Panc1 (cell line): Measurements from ENCODE around the gene UGT1A7. TPM values are rescaled to one million over a fixed set of nuclear protein-coding genes. Genes with fewer than 3 reads are reported as not detected.

ENCODE experiments used
- ATAC-seq: fragments of 200-7000 bp; cut with Tn5 transposase; 2 replicates; pipeline ENCODE4 v1.9.1; 2020; ENCODE audit warnings: mild to moderate bottlenecking, moderate library complexity
- BruUV-seq: library from RNA; stranded (reverse); fragments of 400-500 nt; replicated peaks from 2 replicates; lab custom pipeline; 2021; lab: Mats Ljungman, UMichigan
- CTCF ChIA-PET: fragments of 300-600 bp; sonication (Branson Sonifier 250); formaldehyde crosslinking; loops from one replicate; lab custom pipeline; 2022; ENCODE audit warnings: antibody characterized with exemption; lab: Charles Lee
- POLR2A ChIA-PET: fragments of 300-600 bp; sonication (Branson Sonifier 250); formaldehyde crosslinking; loops from one replicate; lab custom pipeline; 2022; ENCODE audit warnings: antibody characterized with exemption; lab: Charles Lee
- DNase-seq: peaks from one replicate; pipeline ENCODE4 v3.0.0-alpha.2; 2010; ENCODE audit warnings: low read depth, low spot score
- H3K27ac ChIP-seq: 2 replicates; pipeline ENCODE4 v1.5.1; 2011; ENCODE audit warnings: mild to moderate bottlenecking, low read length, inconsistent platforms
- H3K27me3 ChIP-seq: fragments of 200-500 bp; sonication (Bioruptor generic); 2 replicates; pipeline ENCODE4 v1.6.0; 2014; ENCODE audit warnings: low read length, inconsistent platforms; ENCODE audit not compliant: control insufficient read depth, insufficient read depth
- H3K36me3 ChIP-seq: fragments of 200-500 bp; sonication (Bioruptor generic); 2 replicates; pipeline ENCODE4 v1.5.1; 2014; ENCODE audit warnings: inconsistent platforms, mild to moderate bottlenecking, low read length, moderate library complexity; ENCODE audit not compliant: control insufficient read depth, insufficient read depth
- H3K4me1 ChIP-seq: 2 replicates; pipeline ENCODE4 v1.5.1; 2011; ENCODE audit warnings: inconsistent platforms, mild to moderate bottlenecking, low read length, moderate library complexity; ENCODE audit not compliant: control insufficient read depth, insufficient read depth
- H3K4me3 ChIP-seq, 2 experiments: 2 replicates each; pipeline ENCODE4 v1.5.1; 2011 to 2012; ENCODE audit warnings: low read depth in 2 of 2, low read length in 2 of 2, mild to moderate bottlenecking in 2 of 2, inconsistent platforms in 1 of 2, moderate library complexity in 1 of 2
- H3K9me3 ChIP-seq: fragments of 200-500 bp; sonication (Bioruptor generic); 2 replicates; pipeline ENCODE4 v1.5.1; 2014; ENCODE audit warnings: low read depth, mild to moderate bottlenecking, inconsistent platforms, low read length, moderate library complexity; ENCODE audit not compliant: control insufficient read depth, insufficient read depth
- POLR2AphosphoS5 ChIP-seq: IDR thresholded peaks from 2 replicates; pipeline ENCODE4 v1.6.1; 2012; ENCODE audit warnings: mild to moderate bottlenecking, low read depth, low read length, moderate library complexity
- REST ChIP-seq, 2 experiments: IDR thresholded peaks; 2 replicates each; pipeline ENCODE4 v1.6.1; 2011 to 2012; ENCODE audit warnings: low read depth in 2 of 2, control low read depth in 1 of 2, low read length in 1 of 2, mild to moderate bottlenecking in 1 of 2, moderate library complexity in 1 of 2; ENCODE audit not compliant: insufficient read depth in 1 of 2
- SIN3A ChIP-seq: IDR thresholded peaks from 2 replicates; pipeline ENCODE4 v1.6.1; 2012; ENCODE audit warnings: low read depth, mild to moderate bottlenecking, low read length, moderate library complexity, borderline replicate concordance; ENCODE audit not compliant: insufficient read depth
- TCF7L2 ChIP-seq: IDR thresholded peaks from 2 replicates; pipeline ENCODE4 v1.6.1; 2011; ENCODE audit warnings: mild to moderate bottlenecking, low read depth, low read length, inconsistent platforms
- in situ Hi-C: cut with HindIII; loops from 2 replicates; pipeline ENCODE4 v1.10.0; 2016; ENCODE audit warnings: low sequenced_read_pairs, low pct_unique_long_range_greater_than_20kb
- intact Hi-C: fragments of 100-400 bp; cut with micrococcal nuclease; formaldehyde crosslinking; loops from one replicate; pipeline ENCODE4 v1.10.0; 2022; ENCODE audit not compliant: unreplicated experiment
- total RNA-seq: library from RNA; stranded (reverse); gene quantifications from one replicate; pipeline ENCODE4 v1.2.1, GENCODE V29; 2021; ENCODE audit not compliant: unreplicated experiment
- TF ChIP-seq, protein P1 (sequence below): fragments of 450-650 bp; IDR thresholded peaks from 2 replicates; pipeline ENCODE4 v1.5.1; 2017; ENCODE audit warnings: mild to moderate bottlenecking

UGT1A7 gene
- total RNA-seq, 1 experiment from 2014 or later: not detected

DNA sequence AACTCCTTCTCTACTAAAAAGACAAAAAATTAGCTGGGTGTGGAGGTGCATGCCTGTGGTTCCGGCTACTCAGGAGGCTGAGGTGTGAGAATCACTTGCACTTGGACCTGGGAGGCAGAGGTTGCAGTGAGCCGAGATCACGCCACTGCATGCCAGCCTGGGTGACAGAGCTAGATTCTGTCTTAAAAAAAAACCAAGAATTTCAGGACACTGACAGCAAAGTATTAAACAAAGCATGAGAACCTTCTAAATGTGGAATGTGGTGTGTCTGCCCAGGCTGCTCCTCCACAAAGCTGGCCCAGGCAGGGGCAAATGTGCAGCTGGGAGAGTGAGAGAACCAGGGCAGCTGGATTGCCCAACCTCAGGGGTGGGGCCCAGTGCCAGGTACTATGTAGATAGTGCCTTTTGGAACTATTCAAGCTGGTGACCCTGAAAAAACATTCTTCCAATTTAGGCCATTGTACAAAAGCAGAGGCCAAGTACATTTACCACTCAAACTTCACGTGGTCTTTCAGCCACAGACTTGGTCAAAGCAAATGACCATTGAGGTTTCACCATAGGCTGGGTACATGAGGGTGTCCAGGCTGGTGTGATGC, 24.3 kb downstream of the UGT1A7 start:
- CTCF ChIA-PET: no interaction called here
- in situ Hi-C loops: no loop called here
- H3K36me3 ChIP-seq: no peaks in the 10 kb centered on the region
- no peaks in the 10 kb centered on the region for H3K27me3 ChIP-seq
- peaks cover 5% of the 10 kb centered on the region for H3K4me1 ChIP-seq
- no peak overlapping the region; the same call in 1 of the 2 replicates for H3K27ac ChIP-seq
- POLR2A ChIA-PET: no interaction called here
- ATAC-seq: no peak
- no TSS peak for BruUV-seq
- intact Hi-C loops: loop anchor here (5.0 kb wide), 1 partner anchor 219 kb away; no protein-coding TSS in a partner anchor
- H3K9me3 ChIP-seq: no peaks in the 10 kb centered on the region
- TF ChIP-seq TCF7L2: no peak
- TF ChIP-seq, protein P1, sequence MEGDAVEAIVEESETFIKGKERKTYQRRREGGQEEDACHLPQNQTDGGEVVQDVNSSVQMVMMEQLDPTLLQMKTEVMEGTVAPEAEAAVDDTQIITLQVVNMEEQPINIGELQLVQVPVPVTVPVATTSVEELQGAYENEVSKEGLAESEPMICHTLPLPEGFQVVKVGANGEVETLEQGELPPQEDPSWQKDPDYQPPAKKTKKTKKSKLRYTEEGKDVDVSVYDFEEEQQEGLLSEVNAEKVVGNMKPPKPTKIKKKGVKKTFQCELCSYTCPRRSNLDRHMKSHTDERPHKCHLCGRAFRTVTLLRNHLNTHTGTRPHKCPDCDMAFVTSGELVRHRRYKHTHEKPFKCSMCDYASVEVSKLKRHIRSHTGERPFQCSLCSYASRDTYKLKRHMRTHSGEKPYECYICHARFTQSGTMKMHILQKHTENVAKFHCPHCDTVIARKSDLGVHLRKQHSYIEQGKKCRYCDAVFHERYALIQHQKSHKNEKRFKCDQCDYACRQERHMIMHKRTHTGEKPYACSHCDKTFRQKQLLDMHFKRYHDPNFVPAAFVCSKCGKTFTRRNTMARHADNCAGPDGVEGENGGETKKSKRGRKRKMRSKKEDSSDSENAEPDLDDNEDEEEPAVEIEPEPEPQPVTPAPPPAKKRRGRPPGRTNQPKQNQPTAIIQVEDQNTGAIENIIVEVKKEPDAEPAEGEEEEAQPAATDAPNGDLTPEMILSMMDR: no peak
- no peak for DNase-seq
- H3K4me3 ChIP-seq: no peak overlapping the region

GRCh38 chr2:233706720-233707119, 25.0 kb downstream of the UGT1A7 start:
- Histone ChIP-seq H3K27me3 (no peaks in the 10 kb centered on the region), H3K27ac (no peak overlapping the region), H3K36me3 (no peaks in the 10 kb centered on the region), H3K9me3 (no peaks in the 10 kb centered on the region), H3K4me3 (no peak overlapping the region), H3K4me1 (peaks cover 5% of the 10 kb centered on the region)
- ChIA-PET CTCF (no interaction called here), POLR2A (no interaction called here)
- in situ Hi-C loops: no loop called here
- no TSS peak for BruUV-seq
- DNase-seq: no peak
- peak; percentile 65 for ATAC-seq
- TF ChIP-seq, protein P1: no peak
- TF ChIP-seq TCF7L2: no peak
- TF ChIP-seq POLR2AphosphoS5: no peak
- no peak for TF ChIP-seq REST (IDR thresholded peaks at IDR 0.05; ENCODE audit: insufficient read depth in 1 of 2, low read depth in 2 of 2, low read length in 1 of 2)
- no peak for TF ChIP-seq SIN3A
- intact Hi-C loops: loop anchor here (5.0 kb wide), 1 partner anchor 219 kb away; no protein-coding TSS in a partner anchor
